A673 (cell line): Measurements from ENCODE around the gene NDUFV2. TPM values are rescaled to one million over a fixed set of nuclear protein-coding genes. Genes with fewer than 3 reads are reported as not detected.

Experiments
- BruUV-seq: library from RNA; stranded (reverse); fragments of 400-500 nt; replicated peaks from 2 replicates; lab custom pipeline; 2021; lab: Mats Ljungman, UMichigan
- CTCF ChIA-PET: fragments of 300-600 bp; sonication (Branson Sonifier 250); formaldehyde crosslinking; loops from one replicate; lab custom pipeline; 2022; ENCODE audit warnings: antibody characterized with exemption; lab: Charles Lee
- POLR2A ChIA-PET: fragments of 300-600 bp; sonication (Branson Sonifier 250); formaldehyde crosslinking; loops from one replicate; lab custom pipeline; 2022; ENCODE audit warnings: antibody characterized with exemption; ENCODE audit not compliant: low non-redundant PET; lab: Charles Lee
- DNase-seq: peaks from one replicate; pipeline ENCODE4 v3.0.0-alpha.2; 2015; ENCODE audit warnings: low spot score
- H3K27ac ChIP-seq: fragments of 200-600 bp; sonication (generic); 2 replicates; pipeline ENCODE4 v1.5.1; 2016; ENCODE audit warnings: mixed run types, low read depth, mild to moderate bottlenecking, mixed read lengths, antibody characterized with exemption, low read length; ENCODE audit not compliant: poor library complexity, severe bottlenecking
- H3K27me3 ChIP-seq: fragments of 200-600 bp; sonication (generic); replicated peaks from 2 replicates; pipeline ENCODE4 v1.6.1; 2017; ENCODE audit warnings: mixed run types, low read depth, mild to moderate bottlenecking, mixed read lengths, antibody characterized with exemption, low read length; ENCODE audit not compliant: insufficient read depth, poor library complexity
- H3K36me3 ChIP-seq: fragments of 200-600 bp; sonication (generic); 2 replicates; pipeline ENCODE4 v1.6.1; 2016; ENCODE audit warnings: mixed run types, mild to moderate bottlenecking, mixed read lengths, antibody characterized with exemption, low read length; ENCODE audit not compliant: insufficient read depth, poor library complexity, severe bottlenecking
- H3K4me1 ChIP-seq: fragments of 200-600 bp; sonication (generic); 2 replicates; pipeline ENCODE4 v1.6.1; 2017; ENCODE audit warnings: mixed run types, mild to moderate bottlenecking, mixed read lengths, antibody characterized with exemption, low read length; ENCODE audit not compliant: insufficient read depth, poor library complexity, severe bottlenecking
- H3K4me3 ChIP-seq: fragments of 200-600 bp; sonication (generic); 2 replicates; pipeline ENCODE4 v1.5.1; 2016; ENCODE audit warnings: low read depth, mixed run types, mild to moderate bottlenecking, mixed read lengths, low read length; ENCODE audit not compliant: poor library complexity, severe bottlenecking
- H3K9me3 ChIP-seq: fragments of 200-600 bp; sonication (generic); 2 replicates; pipeline ENCODE4 v1.6.1; 2016; ENCODE audit warnings: mixed run types, low read depth, mild to moderate bottlenecking, mixed read lengths, antibody characterized with exemption, low read length; ENCODE audit not compliant: poor library complexity, severe bottlenecking
- EZH2 ChIP-seq: fragments of 200-600 bp; sonication (generic); IDR thresholded peaks from 2 replicates; pipeline ENCODE4 v1.6.1; 2017; ENCODE audit warnings: borderline replicate concordance, low read depth, mild to moderate bottlenecking, mixed read lengths, antibody characterized with exemption, low read length; ENCODE audit not compliant: poor library complexity, severe bottlenecking
- intact Hi-C: fragments of 100-400 bp; cut with micrococcal nuclease; formaldehyde crosslinking; loops from one replicate; pipeline ENCODE4 v1.10.0; 2022; ENCODE audit not compliant: unreplicated experiment
- total RNA-seq: library from RNA; stranded (reverse); gene quantifications from 2 replicates; pipeline ENCODE4 v1.2.3, GENCODE V29; 2021
- TF ChIP-seq, protein P1 (sequence below): fragments of 300-800, 200-600 bp; sonication (generic); conservative IDR thresholded peaks from 2 replicates; pipeline ENCODE4 v1.5.1; 2017; ENCODE audit warnings: low read depth, mild to moderate bottlenecking, antibody characterized with exemption, low read length, moderate library complexity, mixed read lengths

NDUFV2 gene
- total RNA-seq, 1 experiment from 2014 or later = 161 TPM

GRCh38 chr18:9177031-9177430, 74.5 kb downstream of the NDUFV2 start:
- TF ChIP-seq, protein P1, sequence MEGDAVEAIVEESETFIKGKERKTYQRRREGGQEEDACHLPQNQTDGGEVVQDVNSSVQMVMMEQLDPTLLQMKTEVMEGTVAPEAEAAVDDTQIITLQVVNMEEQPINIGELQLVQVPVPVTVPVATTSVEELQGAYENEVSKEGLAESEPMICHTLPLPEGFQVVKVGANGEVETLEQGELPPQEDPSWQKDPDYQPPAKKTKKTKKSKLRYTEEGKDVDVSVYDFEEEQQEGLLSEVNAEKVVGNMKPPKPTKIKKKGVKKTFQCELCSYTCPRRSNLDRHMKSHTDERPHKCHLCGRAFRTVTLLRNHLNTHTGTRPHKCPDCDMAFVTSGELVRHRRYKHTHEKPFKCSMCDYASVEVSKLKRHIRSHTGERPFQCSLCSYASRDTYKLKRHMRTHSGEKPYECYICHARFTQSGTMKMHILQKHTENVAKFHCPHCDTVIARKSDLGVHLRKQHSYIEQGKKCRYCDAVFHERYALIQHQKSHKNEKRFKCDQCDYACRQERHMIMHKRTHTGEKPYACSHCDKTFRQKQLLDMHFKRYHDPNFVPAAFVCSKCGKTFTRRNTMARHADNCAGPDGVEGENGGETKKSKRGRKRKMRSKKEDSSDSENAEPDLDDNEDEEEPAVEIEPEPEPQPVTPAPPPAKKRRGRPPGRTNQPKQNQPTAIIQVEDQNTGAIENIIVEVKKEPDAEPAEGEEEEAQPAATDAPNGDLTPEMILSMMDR = no peak
- TF ChIP-seq EZH2 = no peak
- intact Hi-C loops = no loop called here
- H3K27ac ChIP-seq = no peak overlapping the region
- no peaks in the 10 kb centered on the region for H3K9me3 ChIP-seq
- CTCF ChIA-PET = no interaction called here
- H3K4me3 ChIP-seq = no peak overlapping the region
- no peaks in the 10 kb centered on the region for H3K4me1 ChIP-seq
- POLR2A ChIA-PET = no interaction called here
- no peaks in the 10 kb centered on the region for H3K27me3 ChIP-seq
- no TSS peak for BruUV-seq
- DNase-seq = no peak
- H3K36me3 ChIP-seq = no peaks in the 10 kb centered on the region

- BruUV-seq = no TSS peak
- POLR2A ChIA-PET = no interaction called here
- no peaks in the 10 kb centered on the region for H3K4me1 ChIP-seq
- CTCF ChIA-PET = no interaction called here
- intact Hi-C loops = no loop called here
- no peak overlapping the region for H3K4me3 ChIP-seq
- no peaks in the 10 kb centered on the region for H3K27me3 ChIP-seq
- no peak for DNase-seq
- H3K27ac ChIP-seq = no peak overlapping the region
- H3K36me3 ChIP-seq = no peaks in the 10 kb centered on the region
- H3K9me3 ChIP-seq = no peaks in the 10 kb centered on the region
- TF ChIP-seq, protein P1 = no peak
- TF ChIP-seq EZH2 = no peak
Observed at GRCh38 chr18:9177466-9177865, 75.0 kb downstream of the NDUFV2 start.

GRCh38 chr18:9178557-9178956, 76.1 kb downstream of the NDUFV2 start:
- Histone ChIP-seq H3K27me3 (no peaks in the 10 kb centered on the region), H3K36me3 (peaks cover 4% of the 10 kb centered on the region), H3K4me1 (no peaks in the 10 kb centered on the region), H3K9me3 (no peaks in the 10 kb centered on the region), H3K4me3 (no peak overlapping the region), H3K27ac (no peak overlapping the region)
- intact Hi-C loops = no loop called here
- no TSS peak for BruUV-seq
- ChIA-PET POLR2A (no interaction called here), CTCF (no interaction called here)
- TF ChIP-seq, protein P1 = no peak
- TF ChIP-seq EZH2 = no peak
- no peak for DNase-seq
